22Rv1 (cell line): Measurements from ENCODE around the gene IBTK.

Experiments
- H3K27ac ChIP-seq: fragments of 450-650 bp; 2 replicates; pipeline ENCODE4 v1.5.1; 2017
- ZFX ChIP-seq: fragments of 450-650 bp; IDR thresholded peaks from 2 replicates; pipeline ENCODE4 v1.6.1; 2017; ENCODE audit warnings: antibody characterized with exemption, borderline replicate concordance
- TF ChIP-seq, protein P1 (sequence below): fragments of 450-650 bp; IDR thresholded peaks from 2 replicates; pipeline ENCODE4 v1.5.1; 2017; ENCODE audit warnings: mild to moderate bottlenecking

Gene IBTK

DNA sequence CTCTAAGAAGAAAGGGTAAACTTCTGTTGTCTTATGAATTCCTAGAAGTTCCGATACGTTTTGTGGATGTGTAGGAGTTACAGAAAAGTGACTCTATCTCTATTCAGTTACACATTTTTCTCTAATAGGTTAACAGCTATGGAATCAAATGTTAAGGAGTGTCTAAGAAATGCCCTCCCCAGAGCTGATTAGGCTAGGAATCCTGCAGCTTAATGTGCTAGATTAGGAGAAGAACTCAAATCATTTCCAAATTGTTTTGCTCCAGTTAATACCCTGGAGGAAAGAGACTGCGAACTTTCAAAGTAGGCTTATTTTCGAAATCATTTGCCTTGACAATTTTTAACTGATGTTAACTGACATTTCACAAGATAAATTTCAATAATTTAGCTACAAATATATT is 51.9 kb downstream of the IBTK start:
- H3K27ac ChIP-seq, result no peak overlapping the region
- TF ChIP-seq, protein P1, sequence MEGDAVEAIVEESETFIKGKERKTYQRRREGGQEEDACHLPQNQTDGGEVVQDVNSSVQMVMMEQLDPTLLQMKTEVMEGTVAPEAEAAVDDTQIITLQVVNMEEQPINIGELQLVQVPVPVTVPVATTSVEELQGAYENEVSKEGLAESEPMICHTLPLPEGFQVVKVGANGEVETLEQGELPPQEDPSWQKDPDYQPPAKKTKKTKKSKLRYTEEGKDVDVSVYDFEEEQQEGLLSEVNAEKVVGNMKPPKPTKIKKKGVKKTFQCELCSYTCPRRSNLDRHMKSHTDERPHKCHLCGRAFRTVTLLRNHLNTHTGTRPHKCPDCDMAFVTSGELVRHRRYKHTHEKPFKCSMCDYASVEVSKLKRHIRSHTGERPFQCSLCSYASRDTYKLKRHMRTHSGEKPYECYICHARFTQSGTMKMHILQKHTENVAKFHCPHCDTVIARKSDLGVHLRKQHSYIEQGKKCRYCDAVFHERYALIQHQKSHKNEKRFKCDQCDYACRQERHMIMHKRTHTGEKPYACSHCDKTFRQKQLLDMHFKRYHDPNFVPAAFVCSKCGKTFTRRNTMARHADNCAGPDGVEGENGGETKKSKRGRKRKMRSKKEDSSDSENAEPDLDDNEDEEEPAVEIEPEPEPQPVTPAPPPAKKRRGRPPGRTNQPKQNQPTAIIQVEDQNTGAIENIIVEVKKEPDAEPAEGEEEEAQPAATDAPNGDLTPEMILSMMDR, result no peak
- TF ChIP-seq ZFX, result no peak

DNA sequence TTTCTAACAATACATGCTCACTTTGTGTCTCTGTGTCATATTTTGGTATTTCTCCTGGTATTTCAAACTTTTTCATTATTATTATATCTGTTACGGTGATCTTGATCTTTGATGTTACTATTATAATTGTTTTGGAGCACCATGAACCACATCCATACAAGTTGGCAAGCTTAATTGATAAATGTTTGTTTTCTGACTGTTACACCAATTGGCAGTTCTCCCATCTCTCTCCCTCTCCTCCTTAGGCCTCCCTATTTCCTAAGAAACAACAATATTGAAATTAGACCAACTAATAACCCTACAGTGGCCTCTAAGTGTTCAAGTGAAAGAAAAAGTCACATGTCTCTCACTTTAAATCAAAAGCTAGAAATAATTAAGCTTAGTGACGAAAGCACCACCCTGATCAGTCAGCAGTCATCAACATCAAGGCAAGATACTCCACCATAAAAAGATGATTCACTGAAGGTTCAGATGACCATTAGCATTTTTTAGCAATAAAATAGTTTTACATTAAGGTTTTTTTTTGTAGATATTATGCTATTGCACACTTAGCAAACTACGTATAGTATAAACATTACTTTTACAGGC is 61.5 kb downstream of the IBTK start:
- no peak overlapping the region for H3K27ac ChIP-seq
- TF ChIP-seq, protein P1, result no peak
- no peak for TF ChIP-seq ZFX

DNA sequence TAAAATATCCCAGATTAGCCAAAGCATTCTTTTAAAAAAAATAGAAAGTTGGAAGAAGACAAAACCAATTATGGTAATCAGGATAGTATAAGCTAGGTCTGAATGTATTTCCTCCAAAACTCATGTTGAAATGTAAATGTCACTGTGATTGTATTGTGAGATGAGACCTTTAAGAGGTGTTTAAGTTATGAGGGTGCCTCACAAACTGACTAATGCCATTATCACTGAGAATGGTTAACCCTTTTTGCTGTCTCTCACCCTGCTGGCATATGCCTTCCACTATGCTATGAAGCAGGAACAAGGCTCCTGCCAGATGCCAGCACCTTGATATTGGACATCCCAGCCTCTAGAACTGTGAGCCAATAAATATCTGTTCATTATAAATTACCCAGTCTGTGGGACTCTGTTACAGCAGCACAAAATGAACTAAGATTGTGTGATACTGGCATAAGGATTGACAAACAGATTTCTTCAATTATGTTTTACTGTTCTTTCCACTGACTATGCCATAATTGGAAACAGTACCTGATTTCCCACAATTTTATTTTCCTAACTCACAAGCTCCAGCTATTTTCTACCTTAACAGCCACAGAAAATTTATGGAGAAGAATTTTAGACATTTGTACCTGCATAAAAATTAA is 63.8 kb downstream of the IBTK start:
- TF ChIP-seq, protein P1, result no peak
- TF ChIP-seq ZFX, result no peak
- no peak overlapping the region for H3K27ac ChIP-seq

DNA sequence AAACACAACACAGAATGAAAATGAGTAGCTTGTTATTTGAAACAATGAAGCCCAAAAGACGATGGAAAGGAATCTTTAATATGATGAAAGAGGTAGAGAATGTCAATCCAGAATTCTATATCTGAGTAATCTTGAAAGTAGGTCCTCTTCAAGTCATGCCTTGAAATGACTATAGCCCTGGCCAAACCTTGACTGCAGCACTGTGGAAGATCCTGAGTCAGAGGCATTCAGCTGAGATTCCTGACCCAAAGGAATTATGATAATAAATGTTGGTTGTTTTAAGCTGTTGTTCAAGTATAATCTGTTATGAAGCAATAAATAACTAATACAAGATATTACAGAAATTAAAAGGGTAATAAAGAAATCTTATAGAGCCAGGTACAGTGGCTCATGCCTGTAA is 64.8 kb downstream of the IBTK start:
- H3K27ac ChIP-seq, result no peak overlapping the region
- TF ChIP-seq, protein P1, result no peak
- no peak for TF ChIP-seq ZFX

DNA sequence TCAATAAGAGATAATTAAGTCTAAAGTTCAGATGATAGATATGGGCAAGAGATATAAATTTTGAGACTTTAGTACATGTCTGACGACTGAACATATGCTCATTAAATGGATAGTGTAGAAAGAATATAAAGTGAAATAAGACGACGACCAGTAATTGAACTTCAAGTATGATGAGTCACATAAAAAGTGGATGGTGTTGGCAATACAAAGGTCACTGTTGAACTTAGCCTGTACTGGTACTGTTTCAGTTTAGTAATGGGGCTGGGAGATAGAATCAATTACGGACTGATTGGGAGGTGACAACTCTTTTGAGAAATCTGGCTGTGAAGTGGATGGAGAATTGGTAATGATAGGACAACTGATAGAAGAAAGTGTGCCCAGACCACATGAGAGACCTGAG is 68.1 kb downstream of the IBTK start:
- TF ChIP-seq, protein P1, result no peak
- TF ChIP-seq ZFX, result no peak
- H3K27ac ChIP-seq, result peak overlapping the region; percentile 56

DNA sequence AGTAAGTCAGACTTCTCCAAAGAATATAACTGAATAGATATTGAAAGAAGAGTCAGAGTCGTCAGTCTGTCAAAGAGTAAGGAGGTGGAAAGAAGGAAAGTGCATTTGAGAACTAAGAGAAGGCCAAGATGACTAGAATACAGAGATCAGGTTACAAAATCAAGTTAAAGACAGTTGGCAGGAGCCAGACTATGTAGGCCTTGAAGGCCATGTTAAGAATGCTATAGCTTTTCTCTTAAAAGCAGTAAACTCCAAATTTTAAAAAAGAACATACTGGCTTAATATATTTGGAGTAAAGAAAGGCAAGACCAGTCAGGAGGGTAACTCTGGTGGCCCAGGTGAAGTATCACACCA is 68.8 kb downstream of the IBTK start:
- H3K27ac ChIP-seq, result peak overlapping the region; percentile 56
- TF ChIP-seq ZFX, result no peak
- TF ChIP-seq, protein P1, result no peak

DNA sequence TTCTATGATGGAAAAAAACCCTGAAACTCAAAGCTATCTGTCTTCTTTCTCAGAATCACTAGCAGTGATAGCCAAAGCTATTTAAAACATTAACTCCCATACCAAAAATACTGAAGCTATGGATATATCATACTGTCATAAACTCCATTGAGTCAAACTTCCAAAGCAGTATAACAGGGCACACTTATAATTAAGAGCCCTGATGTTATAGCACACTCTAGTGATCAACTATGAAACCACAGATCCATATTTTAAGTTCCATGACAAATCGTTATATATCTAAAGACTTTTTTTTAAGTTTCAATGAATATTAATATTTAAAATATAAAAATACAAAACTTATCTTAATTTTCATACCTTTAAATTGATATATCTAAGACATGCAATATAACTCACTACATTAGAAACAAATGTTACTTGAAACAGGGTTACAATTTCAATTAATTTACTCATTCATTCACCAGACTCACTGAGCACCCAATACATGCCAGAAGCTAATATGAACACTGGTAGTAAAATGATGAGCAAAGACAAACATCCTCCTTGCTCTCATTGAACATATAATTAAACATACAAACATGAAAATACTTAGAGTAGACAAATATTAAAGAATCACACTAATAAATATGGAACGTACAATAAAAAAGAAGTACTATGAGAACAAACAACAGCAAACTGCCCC is 69.3 kb downstream of the IBTK start:
- peak overlapping the region; percentile 56 for H3K27ac ChIP-seq
- TF ChIP-seq, protein P1, result peak; percentile 86
- TF ChIP-seq ZFX, result no peak
